Muscle of leg (tissue), 11 donors: ENCODE results near the gene MANEA. TPM values are rescaled to one million over a fixed set of nuclear protein-coding genes. Genes with fewer than 3 reads are reported as not detected.
"Not testable (repeated sequence)": the region's sequence is repeated elsewhere in the genome, so short reads cannot be mapped to it uniquely, and the experiment has no call there.

Experiments
- DNase-seq: peaks from one replicate; pipeline ENCODE4 v3.0.0; 2013
- H3K27ac ChIP-seq: one replicate; pipeline ENCODE4 v1.5.1; 2013; ENCODE audit warnings: mild to moderate bottlenecking, low read length, control low read depth
- H3K27me3 ChIP-seq: one replicate; pipeline ENCODE4 v1.6.1; 2013; ENCODE audit warnings: low read length; ENCODE audit not compliant: control insufficient read depth, insufficient read depth
- H3K36me3 ChIP-seq: one replicate; pipeline ENCODE4 v1.6.1; 2013; ENCODE audit warnings: low read length; ENCODE audit not compliant: control insufficient read depth, insufficient read depth
- H3K4me1 ChIP-seq: one replicate; pipeline ENCODE4 v1.6.1; 2013; ENCODE audit warnings: low read length; ENCODE audit not compliant: control insufficient read depth, insufficient read depth
- H3K4me3 ChIP-seq: one replicate; pipeline ENCODE4 v1.5.1; 2013; ENCODE audit warnings: low read length, control low read depth
- H3K9me3 ChIP-seq: replicated peaks from 2 replicates; pipeline ENCODE4 v1.6.1; 2013; ENCODE audit warnings: low read depth, low read length; ENCODE audit not compliant: control insufficient read depth
- WGBS: methylation state at CpG from one replicate; pipeline ENCODE4 v1.1.5; 2013; ENCODE audit warnings: missing lambda C conversion rate; ENCODE audit not compliant: insufficient coverage; 5-methylcytosine and 5-hydroxymethylcytosine counted together
- polyA plus RNA-seq, 8 donors: library from polyadenylated mRNA; unstranded; fragments of 120-200 nt; gene quantifications; one replicate each; pipeline versions ENCODE4 v1.2.1 to v1.2.3, GENCODE V29; 2013; ENCODE audit warnings: inconsistent platforms in 1 of 8, low replicate concordance in 1 of 8; ENCODE audit not compliant: insufficient read length in 8 of 8, insufficient read depth in 1 of 8
- total RNA-seq: library from RNA; stranded (reverse); fragments of 120-200 nt; gene quantifications from one replicate; pipeline ENCODE4 v1.2.4, GENCODE V29; 2013

MANEA gene
- total and polyA plus RNA-seq, 9 donors = 7.3 to 15.4 (median 10.1) TPM

GRCh38 chr6:95578106-95578410 is 723 bp downstream of the MANEA start:
- WGBS = 3% methylated on average over 10 of the region's 10 CpGs
- Histone ChIP-seq H3K4me3 (peak overlapping the region; percentile 65), H3K9me3 (no peaks in the 10 kb centered on the region), H3K27me3 (no peaks in the 10 kb centered on the region), H3K4me1 (no peaks in the 10 kb centered on the region), H3K27ac (peak overlapping the region; percentile 92), H3K36me3 (no peaks in the 10 kb centered on the region)
- no peak for DNase-seq

DNA sequence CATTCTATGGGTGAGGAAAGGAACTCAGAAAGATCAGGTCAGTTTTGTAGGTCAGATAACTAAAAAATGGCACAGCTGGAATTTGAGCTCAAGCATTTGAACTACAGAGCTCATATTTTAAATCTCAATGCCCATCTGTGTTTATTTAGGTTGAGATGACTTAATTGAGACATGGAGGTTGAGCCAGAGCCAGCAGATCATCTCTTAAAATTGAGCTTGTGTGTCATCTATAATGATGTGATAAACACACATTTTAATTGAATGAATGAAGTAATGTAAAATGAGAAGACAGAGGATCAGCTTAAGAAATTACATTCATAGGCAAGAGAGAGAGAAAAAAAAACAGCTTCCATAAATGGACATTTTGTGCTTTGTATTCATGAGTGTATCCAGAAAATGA is 3.7 kb downstream of the MANEA start:
- Histone ChIP-seq H3K27ac (no peak overlapping the region), H3K4me1 (no peaks in the 10 kb centered on the region), H3K36me3 (no peaks in the 10 kb centered on the region), H3K4me3 (no peak overlapping the region), H3K9me3 (peaks cover 9% of the 10 kb centered on the region), H3K27me3 (no peaks in the 10 kb centered on the region)
- no peak for DNase-seq

GRCh38 chr6:95584226-95584625 is 6.9 kb downstream of the MANEA start:
- H3K36me3 ChIP-seq, H3K9me3 ChIP-seq, H3K4me3 ChIP-seq, H3K27ac ChIP-seq, H3K4me1 ChIP-seq, DNase-seq, H3K27me3 ChIP-seq: not testable (repeated sequence)
- 100% methylated on average over 1 of the region's 9 CpGs for WGBS

DNA sequence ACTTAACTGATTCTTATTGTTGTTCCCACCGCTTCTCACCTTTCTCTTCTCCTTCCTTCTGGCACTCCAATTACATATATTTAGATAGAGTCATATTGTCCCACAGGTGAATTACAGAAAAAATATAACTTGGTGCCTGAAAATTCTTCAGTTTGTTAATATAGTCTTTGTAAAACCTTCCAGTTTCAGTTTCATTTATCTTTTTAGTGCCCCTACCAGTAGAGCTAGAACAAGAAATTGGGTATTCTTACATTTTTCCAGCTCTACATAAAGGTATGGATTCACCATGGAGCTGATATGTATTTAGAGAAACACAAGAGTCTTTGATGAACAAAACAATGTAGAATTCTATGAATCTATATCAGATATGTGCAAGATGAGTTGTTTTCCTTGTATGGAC is 10.7 kb downstream of the MANEA start:
- no peak overlapping the region for H3K4me3 ChIP-seq
- H3K9me3 ChIP-seq = peaks cover 9% of the 10 kb centered on the region
- no peaks in the 10 kb centered on the region for H3K4me1 ChIP-seq
- no peaks in the 10 kb centered on the region for H3K27me3 ChIP-seq
- WGBS = no CpG with 5 or more reads among the region's 1 CpG
- no peak overlapping the region for H3K27ac ChIP-seq
- DNase-seq = no peak
- no peaks in the 10 kb centered on the region for H3K36me3 ChIP-seq

- WGBS = no CpG with 5 or more reads among the region's 1 CpG
- Histone ChIP-seq H3K4me3 (no peak overlapping the region), H3K4me1 (no peaks in the 10 kb centered on the region), H3K9me3 (peaks cover 7% of the 10 kb centered on the region), H3K27me3 (no peaks in the 10 kb centered on the region), H3K27ac (no peak overlapping the region), H3K36me3 (no peaks in the 10 kb centered on the region)
- no peak for DNase-seq
These were observed 11.7 kb downstream of the MANEA start for GRCh38 chr6:95589067-95589466.

- Histone ChIP-seq H3K36me3 (no peaks in the 10 kb centered on the region), H3K9me3 (no peaks in the 10 kb centered on the region), H3K27me3 (no peaks in the 10 kb centered on the region), H3K27ac (no peak overlapping the region), H3K4me3 (no peak overlapping the region), H3K4me1 (no peaks in the 10 kb centered on the region)
- WGBS = 72% methylated on average over 2 of the region's 4 CpGs
- no peak for DNase-seq
These were observed 12.7 kb downstream of the MANEA start for GRCh38 chr6:95589826-95590570.

DNA sequence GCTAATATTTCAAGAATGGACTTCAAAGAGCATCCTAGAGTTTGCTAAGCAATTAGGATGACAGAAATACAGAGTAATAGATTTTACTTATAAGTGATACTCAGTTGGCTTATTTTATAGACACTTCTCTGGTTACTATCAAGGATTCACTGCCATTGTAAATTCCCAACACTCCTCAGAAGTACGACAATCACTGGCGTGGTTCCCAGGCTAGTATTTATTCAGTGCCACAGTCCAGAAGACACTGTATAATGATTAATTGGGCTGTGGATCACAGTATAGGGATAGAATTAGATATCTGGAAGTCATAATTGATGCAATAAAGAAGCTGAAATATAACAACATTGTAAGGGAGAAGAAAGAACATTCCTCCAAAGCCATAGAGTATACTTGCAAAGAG is 15.7 kb downstream of the MANEA start:
- Histone ChIP-seq H3K4me1 (no peaks in the 10 kb centered on the region), H3K27me3 (no peaks in the 10 kb centered on the region), H3K9me3 (no peaks in the 10 kb centered on the region), H3K36me3 (no peaks in the 10 kb centered on the region), H3K4me3 (no peak overlapping the region), H3K27ac (no peak overlapping the region)
- DNase-seq = no peak
- WGBS = no CpG with 5 or more reads among the region's 2 CpGs

DNA sequence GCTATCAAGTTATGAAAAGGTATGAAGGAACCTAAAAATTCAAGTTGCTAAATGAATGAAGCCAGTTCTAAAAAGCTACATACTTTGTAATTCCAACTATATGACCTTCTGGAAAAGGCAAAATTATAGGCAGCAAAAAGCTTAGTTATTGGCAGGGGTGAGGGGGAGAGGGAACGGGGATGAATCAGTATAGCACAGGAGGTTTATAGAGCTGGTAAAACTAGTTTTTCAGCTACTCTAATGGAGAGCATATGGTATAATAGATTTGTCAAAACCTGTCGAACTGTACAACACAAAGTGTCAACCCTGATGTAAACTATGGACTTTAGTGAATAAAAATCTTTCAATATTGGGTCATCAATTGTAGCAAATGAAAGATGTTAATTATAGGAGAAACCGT is 18.7 kb downstream of the MANEA start:
- Histone ChIP-seq H3K36me3 (peaks cover 2% of the 10 kb centered on the region), H3K9me3 (no peaks in the 10 kb centered on the region), H3K27me3 (no peaks in the 10 kb centered on the region), H3K4me3 (no peak overlapping the region), H3K4me1 (no peaks in the 10 kb centered on the region), H3K27ac (no peak overlapping the region)
- no peak for DNase-seq
- WGBS = 63% methylated on average over 1 of the region's 3 CpGs

GRCh38 chr6:95599706-95600105 is 22.4 kb downstream of the MANEA start:
- Histone ChIP-seq H3K9me3 (no peaks in the 10 kb centered on the region), H3K4me1 (no peaks in the 10 kb centered on the region)

GRCh38 chr6:95601133-95601532 is 23.8 kb downstream of the MANEA start:
- Histone ChIP-seq H3K27me3 (no peaks in the 10 kb centered on the region), H3K36me3 (peaks cover 8% of the 10 kb centered on the region), H3K27ac (no peak overlapping the region), H3K9me3 (no peaks in the 10 kb centered on the region), H3K4me3 (no peak overlapping the region), H3K4me1 (no peaks in the 10 kb centered on the region)
- no peak for DNase-seq
- WGBS = no CpG with 5 or more reads among the region's 3 CpGs

More at GRCh38 chr6:95599706-95600105, 22.4 kb downstream of the MANEA start:
- no peaks in the 10 kb centered on the region for H3K27me3 ChIP-seq
- no peak overlapping the region for H3K4me3 ChIP-seq
- no peak overlapping the region for H3K27ac ChIP-seq
- H3K36me3 ChIP-seq = peaks cover 2% of the 10 kb centered on the region
- no peak for DNase-seq

GRCh38 chr6:95614094-95614493 is 36.8 kb downstream of the MANEA start:
- H3K4me1 ChIP-seq = no peaks in the 10 kb centered on the region
- H3K27ac ChIP-seq = no peak overlapping the region
- DNase-seq = no peak
- no peaks in the 10 kb centered on the region for H3K9me3 ChIP-seq
- H3K4me3 ChIP-seq = no peak overlapping the region
- H3K36me3 ChIP-seq = no peaks in the 10 kb centered on the region
- H3K27me3 ChIP-seq = no peaks in the 10 kb centered on the region
- WGBS = no CpG with 5 or more reads among the region's 3 CpGs
